ENCODE data around the gene SPTBN4.

SPTBN4 gene

DNA sequence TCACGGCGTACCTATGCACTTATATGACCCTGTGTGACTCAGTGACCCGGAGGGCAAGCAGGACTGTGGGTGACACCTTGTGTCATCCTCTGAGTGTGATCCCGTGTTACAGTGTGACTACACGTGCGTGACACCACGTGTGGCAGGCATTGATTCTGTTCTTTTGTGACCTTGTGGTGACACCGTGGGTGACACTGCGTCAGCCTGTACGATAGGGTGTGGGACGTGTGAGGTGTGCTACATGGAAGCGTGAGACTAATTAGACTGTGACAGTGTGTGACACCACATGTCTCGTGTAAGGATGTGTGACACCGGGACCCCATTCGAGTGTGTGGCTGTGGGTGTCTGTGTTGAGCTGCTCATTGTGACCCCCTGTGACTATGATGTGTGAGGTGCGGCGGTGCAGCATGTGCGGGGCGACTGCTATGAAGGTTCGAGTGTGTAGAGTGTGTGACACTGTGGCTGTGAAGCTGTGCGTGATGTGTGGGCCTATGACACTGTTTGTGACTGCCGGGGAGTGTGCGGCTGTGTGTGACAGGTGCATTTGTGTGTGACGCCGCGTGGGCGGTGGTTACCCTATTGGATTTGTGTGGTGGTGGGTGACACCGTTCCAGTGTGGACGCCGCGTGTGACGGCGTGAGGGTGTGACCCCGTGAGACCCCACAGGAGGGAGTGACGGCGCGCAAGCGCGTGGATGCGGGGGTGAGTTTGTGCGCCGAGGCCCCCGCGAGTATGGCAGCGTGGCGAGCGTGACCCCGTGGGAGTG, 399 bp upstream of the SPTBN4 start (continued):
- no peak for TF ChIP-seq PATZ1 (tag by site-specific recombination; IDR thresholded peaks at IDR 0.05)
- TF ChIP-seq BCL6B (tag by site-specific recombination; IDR thresholded peaks at IDR 0.05): no peak
- TF ChIP-seq, protein P1, sequence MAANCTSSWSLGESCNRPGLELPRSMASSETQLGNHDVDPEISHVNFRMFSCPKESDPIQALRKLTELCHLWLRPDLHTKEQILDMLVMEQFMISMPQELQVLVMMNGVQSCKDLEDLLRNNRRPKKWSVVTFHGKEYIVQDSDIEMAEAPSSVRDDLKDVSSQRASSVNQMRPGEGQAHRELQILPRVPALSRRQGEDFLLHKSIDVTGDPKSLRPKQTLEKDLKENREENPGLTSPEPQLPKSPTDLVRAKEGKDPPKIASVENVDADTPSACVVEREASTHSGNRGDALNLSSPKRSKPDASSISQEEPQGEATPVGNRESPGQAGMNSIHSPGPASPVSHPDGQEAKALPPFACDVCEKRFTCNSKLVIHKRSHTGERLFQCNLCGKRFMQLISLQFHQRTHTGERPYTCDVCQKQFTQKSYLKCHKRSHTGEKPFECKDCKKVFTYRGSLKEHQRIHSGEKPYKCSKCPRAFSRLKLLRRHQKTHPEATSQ (tag by site-specific recombination; IDR thresholded peaks at IDR 0.05): no peak
- TF ChIP-seq SETDB1 (IDR thresholded peaks at IDR 0.05; ENCODE audit: insufficient read length, low read length): no peak
- TF ChIP-seq ZBTB7A (tag by site-specific recombination; IDR thresholded peaks at IDR 0.05; ENCODE audit: low read depth): 0 out of 2 replicates have a peak, but pooled peaks have one; percentile 9
- no peak for TF ChIP-seq ZNF558 (tag by site-specific recombination; IDR thresholded peaks at IDR 0.05)
- TF ChIP-seq ZNF211 (tag by site-specific recombination; IDR thresholded peaks at IDR 0.05; ENCODE audit: low read depth): no peak
- no peak for TF ChIP-seq FEZF1 (tag by site-specific recombination; IDR thresholded peaks at IDR 0.05)
- TF ChIP-seq ZBTB1 (tag by site-specific recombination; IDR thresholded peaks at IDR 0.05): no peak
- no peak for TF ChIP-seq ZNF660 (tag by site-specific recombination; IDR thresholded peaks at IDR 0.05)
- TF ChIP-seq ZNF677 (tag by site-specific recombination; IDR thresholded peaks at IDR 0.05): no peak
- TF ChIP-seq ZBTB11 (tag by site-specific recombination; conservative IDR thresholded peaks at IDR 0.05; ENCODE audit: low read depth): no peak
- TF ChIP-seq ZNF530 (tag by site-specific recombination; IDR thresholded peaks at IDR 0.05; ENCODE audit: low read depth): no peak
- TF ChIP-seq ZNF513 (tag by site-specific recombination; IDR thresholded peaks at IDR 0.05): no peak
- TF ChIP-seq MEIS1 (CRISPR knock-in tag; IDR thresholded peaks at IDR 0.05; ENCODE audit: borderline replicate concordance): no peak
- TF ChIP-seq ZFP37 (tag by site-specific recombination; IDR thresholded peaks at IDR 0.05): no peak
- TF ChIP-seq ZNF391 (tag by site-specific recombination; IDR thresholded peaks at IDR 0.05; ENCODE audit: borderline replicate concordance, low read depth): peak; percentile 49; the same call in 1 of the 2 replicates
- no peak for TF ChIP-seq KLF16 (tag by site-specific recombination; IDR thresholded peaks at IDR 0.05)
- no peak for TF ChIP-seq ZNF837 (tag by site-specific recombination; IDR thresholded peaks at IDR 0.05)
- TF ChIP-seq ZBTB20 (tag by site-specific recombination; IDR thresholded peaks at IDR 0.05): no peak
- TF ChIP-seq, protein P2, sequence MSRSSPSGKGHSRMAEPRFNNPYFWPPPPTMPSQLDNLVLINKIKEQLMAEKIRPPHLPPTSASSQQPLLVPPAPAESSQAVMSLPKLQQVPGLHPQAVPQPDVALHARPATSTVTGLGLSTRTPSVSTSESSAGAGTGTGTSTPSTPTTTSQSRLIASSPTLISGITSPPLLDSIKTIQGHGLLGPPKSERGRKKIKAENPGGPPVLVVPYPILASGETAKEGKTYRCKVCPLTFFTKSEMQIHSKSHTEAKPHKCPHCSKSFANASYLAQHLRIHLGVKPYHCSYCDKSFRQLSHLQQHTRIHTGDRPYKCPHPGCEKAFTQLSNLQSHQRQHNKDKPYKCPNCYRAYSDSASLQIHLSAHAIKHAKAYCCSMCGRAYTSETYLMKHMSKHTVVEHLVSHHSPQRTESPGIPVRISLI (tag by site-specific recombination; IDR thresholded peaks at IDR 0.05): no peak
- TF ChIP-seq ZNF140 (tag by site-specific recombination; IDR thresholded peaks at IDR 0.05): no peak
- TF ChIP-seq ZFHX2 (tag by site-specific recombination; conservative IDR thresholded peaks at IDR 0.05): peak; percentile 84
- TF ChIP-seq ZNF76 (tag by site-specific recombination; IDR thresholded peaks at IDR 0.05; ENCODE audit: borderline replicate concordance, low read depth): no peak; the same call in 1 of the 2 replicates
- TF ChIP-seq ZNF2 (tag by site-specific recombination; IDR thresholded peaks at IDR 0.05): no peak; the same call in 1 of the 2 replicates
- TF ChIP-seq ZNF416 (tag by site-specific recombination; IDR thresholded peaks at IDR 0.05): no peak
- TF ChIP-seq, protein P3, sequence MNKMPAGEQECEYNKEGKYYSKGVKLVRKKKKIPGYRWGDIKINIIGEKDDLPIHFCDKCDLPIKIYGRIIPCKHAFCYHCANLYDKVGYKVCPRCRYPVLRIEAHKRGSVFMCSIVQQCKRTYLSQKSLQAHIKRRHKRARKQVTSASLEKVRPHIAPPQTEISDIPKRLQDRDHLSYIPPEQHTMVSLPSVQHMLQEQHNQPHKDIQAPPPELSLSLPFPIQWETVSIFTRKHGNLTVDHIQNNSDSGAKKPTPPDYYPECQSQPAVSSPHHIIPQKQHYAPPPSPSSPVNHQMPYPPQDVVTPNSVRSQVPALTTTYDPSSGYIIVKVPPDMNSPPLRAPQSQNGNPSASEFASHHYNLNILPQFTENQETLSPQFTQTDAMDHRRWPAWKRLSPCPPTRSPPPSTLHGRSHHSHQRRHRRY (tag by site-specific recombination; IDR thresholded peaks at IDR 0.05): no peak
- no peak for TF ChIP-seq ZNF610 (tag by site-specific recombination; IDR thresholded peaks at IDR 0.05; ENCODE audit: borderline replicate concordance)

Measured in HEK293 (cell line).